ENCODE measurements around the gene TIPRL. TPM values are rescaled to one million over a fixed set of nuclear protein-coding genes. Genes with fewer than 3 reads are reported as not detected.

TIPRL gene
- total RNA-seq, 1 experiment from 2014 or later, result 50.0 TPM

DNA sequence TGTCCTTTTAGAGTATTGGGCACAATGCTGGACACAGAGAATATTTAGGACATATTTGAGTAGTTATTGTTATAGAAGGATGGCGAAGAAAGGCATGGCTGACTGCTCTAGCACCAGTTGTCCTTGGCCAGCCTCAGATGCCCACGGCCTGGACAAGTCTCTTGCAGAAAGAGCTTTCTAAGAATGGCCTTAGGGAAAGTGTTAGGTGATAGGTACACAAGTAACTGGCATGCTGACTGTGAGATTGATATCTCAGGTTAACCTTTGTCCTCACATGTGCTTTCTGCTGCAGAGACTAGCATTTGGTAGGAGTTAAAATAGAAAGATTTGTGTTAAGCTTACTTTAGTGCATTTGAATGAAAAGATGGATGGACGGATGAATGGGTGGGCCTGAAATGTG is 57.2 kb downstream of the TIPRL start:
- ChIA-PET POLR2A (ENCODE audit: low non-redundant PET) (no interaction called here), CTCF (interaction anchor here (0.6 to 1.2 kb wide), 4 partner anchors 9 to 116 kb away, joined by 3 to 7 read pairs (median 3); partner anchors contain the start of gene SFT2D2)
- Histone ChIP-seq H3K27me3 (replicated peaks; ENCODE audit: insufficient read depth, low read depth, low read length, poor library complexity) (no peaks in the 10 kb centered on the region), H3K27ac (ENCODE audit: low read depth, low read length, poor library complexity, severe bottlenecking) (no peak overlapping the region), H3K4me3 (ENCODE audit: low read depth, low read length, poor library complexity, severe bottlenecking) (no peak overlapping the region), H3K9me3 (ENCODE audit: low read depth, low read length, poor library complexity, severe bottlenecking) (no peaks in the 10 kb centered on the region), H3K4me1 (ENCODE audit: insufficient read depth, low read length, poor library complexity, severe bottlenecking) (no peaks in the 10 kb centered on the region), H3K36me3 (ENCODE audit: insufficient read depth, low read length, poor library complexity, severe bottlenecking) (peaks cover 60% of the 10 kb centered on the region)
- intact Hi-C loops (cut with micrococcal nuclease; ENCODE audit: unreplicated experiment), result no loop called here
- DNase-seq (ENCODE audit: low spot score), result no peak
- BruUV-seq (replicated peaks), result no TSS peak
- TF ChIP-seq EZH2 (IDR thresholded peaks at IDR 0.05; ENCODE audit: borderline replicate concordance, low read depth, low read length, poor library complexity, severe bottlenecking), result no peak
- TF ChIP-seq, protein P1, sequence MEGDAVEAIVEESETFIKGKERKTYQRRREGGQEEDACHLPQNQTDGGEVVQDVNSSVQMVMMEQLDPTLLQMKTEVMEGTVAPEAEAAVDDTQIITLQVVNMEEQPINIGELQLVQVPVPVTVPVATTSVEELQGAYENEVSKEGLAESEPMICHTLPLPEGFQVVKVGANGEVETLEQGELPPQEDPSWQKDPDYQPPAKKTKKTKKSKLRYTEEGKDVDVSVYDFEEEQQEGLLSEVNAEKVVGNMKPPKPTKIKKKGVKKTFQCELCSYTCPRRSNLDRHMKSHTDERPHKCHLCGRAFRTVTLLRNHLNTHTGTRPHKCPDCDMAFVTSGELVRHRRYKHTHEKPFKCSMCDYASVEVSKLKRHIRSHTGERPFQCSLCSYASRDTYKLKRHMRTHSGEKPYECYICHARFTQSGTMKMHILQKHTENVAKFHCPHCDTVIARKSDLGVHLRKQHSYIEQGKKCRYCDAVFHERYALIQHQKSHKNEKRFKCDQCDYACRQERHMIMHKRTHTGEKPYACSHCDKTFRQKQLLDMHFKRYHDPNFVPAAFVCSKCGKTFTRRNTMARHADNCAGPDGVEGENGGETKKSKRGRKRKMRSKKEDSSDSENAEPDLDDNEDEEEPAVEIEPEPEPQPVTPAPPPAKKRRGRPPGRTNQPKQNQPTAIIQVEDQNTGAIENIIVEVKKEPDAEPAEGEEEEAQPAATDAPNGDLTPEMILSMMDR (conservative IDR thresholded peaks at IDR 0.05; ENCODE audit: low read depth, low read length), result no peak

- no TSS peak for BruUV-seq (replicated peaks)
- H3K36me3 ChIP-seq (ENCODE audit: insufficient read depth, low read length, poor library complexity, severe bottlenecking), result peaks cover 62% of the 10 kb centered on the region
- no peak overlapping the region for H3K27ac ChIP-seq (ENCODE audit: low read depth, low read length, poor library complexity, severe bottlenecking)
- TF ChIP-seq EZH2 (IDR thresholded peaks at IDR 0.05; ENCODE audit: borderline replicate concordance, low read depth, low read length, poor library complexity, severe bottlenecking), result no peak
- TF ChIP-seq, protein P1 (conservative IDR thresholded peaks at IDR 0.05; ENCODE audit: low read depth, low read length), result no peak
- DNase-seq (ENCODE audit: low spot score), result no peak
- ChIA-PET POLR2A (ENCODE audit: low non-redundant PET) (no interaction called here), CTCF (no interaction called here)
- intact Hi-C loops (cut with micrococcal nuclease; ENCODE audit: unreplicated experiment), result no loop called here
- H3K27me3 ChIP-seq (replicated peaks; ENCODE audit: insufficient read depth, low read depth, low read length, poor library complexity), result no peaks in the 10 kb centered on the region
- H3K4me1 ChIP-seq (ENCODE audit: insufficient read depth, low read length, poor library complexity, severe bottlenecking), result no peaks in the 10 kb centered on the region
- H3K9me3 ChIP-seq (ENCODE audit: low read depth, low read length, poor library complexity, severe bottlenecking), result no peaks in the 10 kb centered on the region
- H3K4me3 ChIP-seq (ENCODE audit: low read depth, low read length, poor library complexity, severe bottlenecking), result no peak overlapping the region
These were observed 58.3 kb downstream of the TIPRL start for GRCh38 chr1:168236836-168237611.

DNA sequence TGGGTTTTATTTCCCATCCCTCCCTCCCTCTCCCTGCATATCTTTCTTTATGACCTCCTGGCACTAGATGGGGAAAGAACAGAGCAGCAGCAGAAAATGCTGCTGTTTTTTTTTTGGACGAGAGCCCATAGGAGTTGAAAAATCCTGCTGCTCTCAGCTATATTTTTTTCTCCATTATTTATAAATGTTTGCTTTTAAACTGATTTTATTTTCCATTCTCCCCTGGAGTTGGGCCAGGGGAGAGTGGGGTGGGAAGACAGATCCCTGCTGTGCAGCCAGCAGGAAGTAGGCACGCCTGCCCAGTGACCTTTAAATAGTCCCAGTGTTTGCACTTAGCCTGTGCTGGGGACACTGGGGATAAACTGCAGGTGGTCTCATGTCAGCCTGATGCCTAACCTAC is 64.4 kb downstream of the TIPRL start:
- no peaks in the 10 kb centered on the region for H3K27me3 ChIP-seq (replicated peaks; ENCODE audit: insufficient read depth, low read depth, low read length, poor library complexity)
- H3K36me3 ChIP-seq (ENCODE audit: insufficient read depth, low read length, poor library complexity, severe bottlenecking), result peaks cover 50% of the 10 kb centered on the region
- H3K4me3 ChIP-seq (ENCODE audit: low read depth, low read length, poor library complexity, severe bottlenecking), result no peak overlapping the region
- intact Hi-C loops (cut with micrococcal nuclease; ENCODE audit: unreplicated experiment), result no loop called here
- no peak overlapping the region for H3K27ac ChIP-seq (ENCODE audit: low read depth, low read length, poor library complexity, severe bottlenecking)
- no peaks in the 10 kb centered on the region for H3K9me3 ChIP-seq (ENCODE audit: low read depth, low read length, poor library complexity, severe bottlenecking)
- CTCF ChIA-PET, result no interaction called here
- H3K4me1 ChIP-seq (ENCODE audit: insufficient read depth, low read length, poor library complexity, severe bottlenecking), result no peaks in the 10 kb centered on the region
- POLR2A ChIA-PET (ENCODE audit: low non-redundant PET), result no interaction called here
- TF ChIP-seq, protein P1 (conservative IDR thresholded peaks at IDR 0.05; ENCODE audit: low read depth, low read length), result no peak
- no peak for TF ChIP-seq EZH2 (IDR thresholded peaks at IDR 0.05; ENCODE audit: borderline replicate concordance, low read depth, low read length, poor library complexity, severe bottlenecking)
- no TSS peak for BruUV-seq (replicated peaks)
- DNase-seq (ENCODE audit: low spot score), result no peak
